ENCODE measurements around the gene KMO.

DNA sequence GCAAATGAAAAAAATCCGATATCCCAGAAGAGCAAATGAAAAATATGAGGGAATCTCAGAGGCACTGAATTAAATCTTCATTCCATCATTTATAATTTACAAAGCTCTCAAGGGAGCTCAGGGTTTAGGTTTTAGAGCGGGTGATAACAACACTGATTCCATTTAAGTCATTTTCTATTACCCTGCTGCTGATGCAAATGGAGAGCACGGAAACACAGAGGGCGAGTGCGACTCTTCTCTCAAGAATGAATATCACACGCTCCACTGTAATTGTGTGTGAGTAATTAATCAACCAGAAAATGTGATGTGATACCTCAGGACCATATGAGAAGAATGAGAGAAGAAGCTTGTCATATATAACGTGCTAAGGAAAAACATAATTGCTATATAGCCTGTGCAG, 85.2 kb downstream of the KMO start:
- TF ChIP-seq EZH2phosphoT487 (IDR thresholded peaks at IDR 0.05; ENCODE audit: insufficient read depth, low read depth) (no peak), EZH2 (IDR thresholded peaks at IDR 0.05; ENCODE audit: insufficient read depth, poor library complexity, severe bottlenecking) (no peak)
